SU-DHL-6 (cell line): ENCODE results near the gene MED27.

Source experiments
- H2AFZ ChIP-seq: fragments of 200-600 bp; sonication (generic); 2 replicates; pipeline ENCODE4 v1.6.1; 2014; ENCODE audit warnings: low read depth, mild to moderate bottlenecking, moderate library complexity, mixed read lengths, antibody characterized with exemption, low read length; ENCODE audit not compliant: severe bottlenecking
- H3F3A ChIP-seq: fragments of 200-600 bp; shearing (Covaris generic); 2 replicates; pipeline ENCODE4 v1.6.0; 2016; ENCODE audit warnings: antibody characterized with exemption, mild to moderate bottlenecking; ENCODE audit not compliant: insufficient read depth
- H3K27ac ChIP-seq: fragments of 200-600 bp; sonication (generic); 2 replicates; pipeline ENCODE4 v1.5.1; 2016; ENCODE audit warnings: low read depth, mild to moderate bottlenecking, low read length, moderate library complexity, mixed read lengths
- H3K27me3 ChIP-seq: fragments of 200-600 bp; sonication (generic), shearing (Covaris generic); 2 replicates; pipeline ENCODE4 v1.6.0; 2014; ENCODE audit warnings: mild to moderate bottlenecking, low read length
- H3K36me3 ChIP-seq: fragments of 200-600 bp; sonication (generic); 2 replicates; pipeline ENCODE4 v1.6.1; 2014; ENCODE audit warnings: mild to moderate bottlenecking, low read length, mixed read lengths
- H3K4me2 ChIP-seq: fragments of 300-600, 200-600 bp; shearing (Covaris generic), sonication (generic); 2 replicates; pipeline ENCODE4 v1.6.0; 2014; ENCODE audit warnings: low read length, low read depth, mild to moderate bottlenecking; ENCODE audit not compliant: poor library complexity, severe bottlenecking
- H3K4me3 ChIP-seq: fragments of 200-600 bp; sonication (generic); 2 replicates; pipeline ENCODE4 v1.5.1; 2014; ENCODE audit warnings: antibody characterized with exemption, low read length, mild to moderate bottlenecking, mixed read lengths; ENCODE audit not compliant: insufficient read depth, poor library complexity, severe bottlenecking
- H3K79me2 ChIP-seq: fragments of 200-600 bp; sonication (generic); 2 replicates; pipeline ENCODE4 v1.6.1; 2014; ENCODE audit warnings: mild to moderate bottlenecking, low read length, moderate library complexity; ENCODE audit not compliant: insufficient read depth
- H3K9ac ChIP-seq: fragments of 200-600 bp; sonication (generic); 2 replicates; pipeline ENCODE4 v1.7.0; 2014; ENCODE audit warnings: mild to moderate bottlenecking, low read length
- H3K9me2 ChIP-seq: fragments of 200-600 bp; sonication (generic); replicated peaks from 2 replicates; pipeline ENCODE4 v1.6.1; 2014; ENCODE audit warnings: low read length; ENCODE audit not compliant: insufficient read depth
- H3K9me3 ChIP-seq: fragments of 200-600 bp; sonication (generic); 2 replicates; pipeline ENCODE4 v1.6.1; 2014; ENCODE audit warnings: low read length, mixed read lengths; ENCODE audit not compliant: insufficient read depth
- H4K20me1 ChIP-seq: fragments of 200-600 bp; sonication (generic); 2 replicates; pipeline ENCODE4 v1.6.1; 2014; ENCODE audit warnings: low read depth, mild to moderate bottlenecking, antibody characterized with exemption, low read length, moderate library complexity, mixed read lengths
- EZH2phosphoT487 ChIP-seq: fragments of 200-600 bp; sonication (generic), shearing (Covaris generic); conservative IDR thresholded peaks from 2 replicates; pipeline ENCODE4 v1.6.1; 2018; ENCODE audit warnings: mild to moderate bottlenecking, antibody characterized with exemption, low read length, moderate library complexity, mixed read lengths
- TF ChIP-seq, protein P1 (sequence below): fragments of 200-600 bp; sonication (generic); IDR thresholded peaks from one replicate; pipeline ENCODE4 v1.5.1; 2017; ENCODE audit warnings: antibody characterized with exemption, mild to moderate bottlenecking, low read length, moderate library complexity; ENCODE audit not compliant: insufficient read depth, poor library complexity, severe bottlenecking

Gene MED27

GRCh38 chr9:132003319-132003704 lies 76.4 kb downstream of the MED27 start:
- Histone ChIP-seq H3K79me2 (no peaks in the 10 kb centered on the region), H3K9me2 (no peaks in the 10 kb centered on the region), H3K9ac (no peak overlapping the region), H3F3A (no peaks in the 10 kb centered on the region), H4K20me1 (no peaks in the 10 kb centered on the region), H3K9me3 (no peaks in the 10 kb centered on the region), H3K4me3 (no peak overlapping the region), H3K36me3 (no peaks in the 10 kb centered on the region), H3K27ac (no peak overlapping the region), H2AFZ (no peak overlapping the region), H3K27me3 (no peaks in the 10 kb centered on the region), H3K4me2 (no peak overlapping the region)
- TF ChIP-seq, protein P1, sequence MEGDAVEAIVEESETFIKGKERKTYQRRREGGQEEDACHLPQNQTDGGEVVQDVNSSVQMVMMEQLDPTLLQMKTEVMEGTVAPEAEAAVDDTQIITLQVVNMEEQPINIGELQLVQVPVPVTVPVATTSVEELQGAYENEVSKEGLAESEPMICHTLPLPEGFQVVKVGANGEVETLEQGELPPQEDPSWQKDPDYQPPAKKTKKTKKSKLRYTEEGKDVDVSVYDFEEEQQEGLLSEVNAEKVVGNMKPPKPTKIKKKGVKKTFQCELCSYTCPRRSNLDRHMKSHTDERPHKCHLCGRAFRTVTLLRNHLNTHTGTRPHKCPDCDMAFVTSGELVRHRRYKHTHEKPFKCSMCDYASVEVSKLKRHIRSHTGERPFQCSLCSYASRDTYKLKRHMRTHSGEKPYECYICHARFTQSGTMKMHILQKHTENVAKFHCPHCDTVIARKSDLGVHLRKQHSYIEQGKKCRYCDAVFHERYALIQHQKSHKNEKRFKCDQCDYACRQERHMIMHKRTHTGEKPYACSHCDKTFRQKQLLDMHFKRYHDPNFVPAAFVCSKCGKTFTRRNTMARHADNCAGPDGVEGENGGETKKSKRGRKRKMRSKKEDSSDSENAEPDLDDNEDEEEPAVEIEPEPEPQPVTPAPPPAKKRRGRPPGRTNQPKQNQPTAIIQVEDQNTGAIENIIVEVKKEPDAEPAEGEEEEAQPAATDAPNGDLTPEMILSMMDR = no peak
- no peak for TF ChIP-seq EZH2phosphoT487

GRCh38 chr9:132002643-132003318 lies 76.9 kb downstream of the MED27 start:
- Histone ChIP-seq H4K20me1 (no peaks in the 10 kb centered on the region), H3K79me2 (no peaks in the 10 kb centered on the region), H3K4me2 (no peak overlapping the region), H2AFZ (no peak overlapping the region), H3K9ac (no peak overlapping the region), H3K9me2 (no peaks in the 10 kb centered on the region), H3K27me3 (no peaks in the 10 kb centered on the region), H3K4me3 (no peak overlapping the region), H3F3A (no peaks in the 10 kb centered on the region), H3K36me3 (no peaks in the 10 kb centered on the region), H3K27ac (no peak overlapping the region), H3K9me3 (no peaks in the 10 kb centered on the region)
- TF ChIP-seq, protein P1 = no peak
- no peak for TF ChIP-seq EZH2phosphoT487

DNA sequence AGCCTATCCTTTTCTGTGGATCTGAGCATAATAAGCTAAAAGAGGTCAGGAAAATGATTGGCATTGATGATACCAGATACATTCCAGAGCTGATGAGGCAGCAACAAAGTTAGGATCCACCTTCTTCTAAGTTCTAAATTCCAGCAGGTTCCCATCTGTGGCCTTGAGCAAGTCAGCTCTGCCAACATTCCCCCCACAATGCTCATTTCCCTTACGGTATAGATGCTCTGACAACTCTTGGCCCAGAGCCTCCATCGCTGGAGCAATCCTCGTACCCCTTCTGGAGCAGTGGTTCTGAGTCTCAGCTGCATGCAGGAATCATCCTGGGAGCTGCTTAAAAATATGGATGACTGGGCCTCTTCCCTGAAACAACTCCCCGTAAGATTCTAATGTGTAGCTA lies 78.1 kb downstream of the MED27 start:
- H3K79me2 ChIP-seq = no peaks in the 10 kb centered on the region
- H3K9ac ChIP-seq = no peak overlapping the region
- H3K9me2 ChIP-seq = no peaks in the 10 kb centered on the region
- no peak overlapping the region for H3K27ac ChIP-seq
- no peak overlapping the region for H3K4me2 ChIP-seq
- H4K20me1 ChIP-seq = no peaks in the 10 kb centered on the region
- H3K9me3 ChIP-seq = no peaks in the 10 kb centered on the region
- no peak overlapping the region for H3K4me3 ChIP-seq
- H3F3A ChIP-seq = no peaks in the 10 kb centered on the region
- H3K36me3 ChIP-seq = no peaks in the 10 kb centered on the region
- no peak for TF ChIP-seq EZH2phosphoT487
- TF ChIP-seq, protein P1 = no peak
- no peak overlapping the region for H2AFZ ChIP-seq
- no peaks in the 10 kb centered on the region for H3K27me3 ChIP-seq
